Thyroid gland (tissue), 4 donors: Measurements from ENCODE around the gene CREG2. TPM values are rescaled to one million over a fixed set of nuclear protein-coding genes. Genes with fewer than 3 reads are reported as not detected.

Experiments used
- DNase-seq, 2 donors: peaks; one replicate each; pipeline ENCODE4 v3.0.0-alpha.2; 2019
- H3K27ac ChIP-seq, 3 donors: fragments of 200-600 bp; sonication (generic); 1 replicate in 2 of 3; 2 replicates in 1 of 3; pipeline ENCODE4 v1.5.1; 2016 to 2019; ENCODE audit warnings: mild to moderate bottlenecking in 1 of 3, moderate library complexity in 1 of 3
- H3K27me3 ChIP-seq: fragments of 200-600 bp; sonication (generic); one replicate; pipeline ENCODE4 v1.5.1; 2019
- H3K36me3 ChIP-seq, 2 donors: fragments of 200-600 bp; sonication (generic); one replicate each; pipeline ENCODE4 v1.5.1; 2016 to 2019
- H3K4me1 ChIP-seq, 2 donors: fragments of 200-600 bp; sonication (generic); one replicate each; pipeline ENCODE4 v1.5.1; 2017 to 2019
- H3K4me3 ChIP-seq, 3 donors: fragments of 200-600 bp; sonication (generic); replicated peaks in 1 of 3; 1 replicate in 2 of 3; 2 replicates in 1 of 3; pipeline ENCODE4 v1.5.1; 2016; ENCODE audit warnings: mild to moderate bottlenecking in 1 of 3
- H3K9me3 ChIP-seq: fragments of 200-600 bp; sonication (generic); one replicate; pipeline ENCODE4 v1.5.1; 2017
- CTCF ChIP-seq, 6 experiments: fragments of 200-600 bp in 3 of 6; fragments of 450-650 bp in 3 of 6; sonication (generic) in 3 of 6; IDR thresholded peaks; one replicate each; pipeline ENCODE4 v1.5.1; 2016 to 2019; ENCODE audit warnings: antibody characterized with exemption in 6 of 6, mild to moderate bottlenecking in 2 of 6, inconsistent platforms in 1 of 6, moderate library complexity in 1 of 6
- POLR2A ChIP-seq, 2 donors: fragments of 450-650 bp; IDR thresholded peaks; one replicate each; pipeline ENCODE4 v1.6.1; 2017; ENCODE audit warnings: antibody characterized with exemption in 2 of 2, mild to moderate bottlenecking in 2 of 2, moderate library complexity in 1 of 2
- WGBS, 2 donors: methylation state at CpG; one replicate each; pipeline ENCODE4 v1.1.5; 2017; 5-methylcytosine and 5-hydroxymethylcytosine counted together
- intact Hi-C: fragments of 100-400 bp; cut with DNase I; formaldehyde crosslinking; loops from one replicate; pipeline ENCODE4 v1.15.1; 2023
- total RNA-seq, 4 donors: library from RNA; depleted of rRNA; stranded (reverse); fragments of >200 nt; gene quantifications; one replicate each; pipeline ENCODE4 v1.2.3, GENCODE V29; 2016

Gene CREG2
- total RNA-seq, 4 donors from 2014 or later = not detected

- 90 to 91% methylated on average over 5 of the region's 5 CpGs for WGBS, 2 donors
- Histone ChIP-seq H3K9me3 (no peaks in the 10 kb centered on the region), H3K4me1 (no peaks in the 10 kb centered on the region), H3K36me3 (no peaks in the 10 kb centered on the region), H3K27ac (no peak overlapping the region), H3K4me3 (no peak overlapping the region), H3K27me3 (no peaks in the 10 kb centered on the region)
- TF ChIP-seq CTCF (IDR thresholded peaks at IDR 0.05) (no peak), POLR2A (IDR thresholded peaks at IDR 0.05) (no peak)
- no peak for DNase-seq
- intact Hi-C loops = loop anchor here (5.0 kb wide), 1 partner anchor 416 kb away; no protein-coding TSS in a partner anchor
Observed at GRCh38 chr2:101416609-101417008, 29.3 kb upstream of the CREG2 start.

- H3K27ac ChIP-seq = no peak overlapping the region
- H3K36me3 ChIP-seq = no peaks in the 10 kb centered on the region
- no peaks in the 10 kb centered on the region for H3K4me1 ChIP-seq
- no peaks in the 10 kb centered on the region for H3K27me3 ChIP-seq
- no peak for DNase-seq
- TF ChIP-seq CTCF (IDR thresholded peaks at IDR 0.05) = no peak
- TF ChIP-seq POLR2A (IDR thresholded peaks at IDR 0.05) = no peak
- intact Hi-C loops = loop anchor here (5.0 kb wide), 1 partner anchor 416 kb away; no protein-coding TSS in a partner anchor
- 97% methylated on average over 3 of the region's 3 CpGs for WGBS, 2 donors
- no peaks in the 10 kb centered on the region for H3K9me3 ChIP-seq
- no peak overlapping the region for H3K4me3 ChIP-seq
Observed at GRCh38 chr2:101415884-101416283, 28.6 kb upstream of the CREG2 start.

GRCh38 chr2:101415220-101415619, 27.9 kb upstream of the CREG2 start:
- Histone ChIP-seq H3K4me3 (no peak overlapping the region), H3K36me3 (no peaks in the 10 kb centered on the region), H3K27ac (no peak overlapping the region), H3K4me1 (no peaks in the 10 kb centered on the region), H3K9me3 (no peaks in the 10 kb centered on the region), H3K27me3 (no peaks in the 10 kb centered on the region)
- DNase-seq = no peak
- 93 to 100% methylated on average over 2 of the region's 2 CpGs for WGBS, 2 donors
- TF ChIP-seq POLR2A (IDR thresholded peaks at IDR 0.05) (no peak), CTCF (IDR thresholded peaks at IDR 0.05) (no peak)
- intact Hi-C loops = loop anchor here (5.0 kb wide), 1 partner anchor 417 kb away; no protein-coding TSS in a partner anchor

- no peak overlapping the region for H3K27ac ChIP-seq
- no peaks in the 10 kb centered on the region for H3K27me3 ChIP-seq
- intact Hi-C loops = no loop called here
- no peak overlapping the region for H3K4me3 ChIP-seq
- H3K4me1 ChIP-seq = peaks cover 0 to 4% of the 10 kb centered on the region in 2 donors
- no peak for TF ChIP-seq CTCF (IDR thresholded peaks at IDR 0.05)
- no peak for TF ChIP-seq POLR2A (IDR thresholded peaks at IDR 0.05)
- no peak for DNase-seq
- 81 to 86% methylated on average over 9 of the region's 9 CpGs for WGBS, 2 donors
- H3K9me3 ChIP-seq = no peaks in the 10 kb centered on the region
- no peaks in the 10 kb centered on the region for H3K36me3 ChIP-seq
Observed at GRCh38 chr2:101412092-101412694, 24.9 kb upstream of the CREG2 start.

GRCh38 chr2:101410746-101411145, 23.4 kb upstream of the CREG2 start:
- intact Hi-C loops = no loop called here
- H3K4me1 ChIP-seq = peaks cover 0 to 4% of the 10 kb centered on the region in 2 donors
- no peak overlapping the region for H3K27ac ChIP-seq
- H3K36me3 ChIP-seq = no peaks in the 10 kb centered on the region
- 81 to 85% methylated on average over 5 of the region's 5 CpGs for WGBS, 2 donors
- H3K4me3 ChIP-seq = no peak overlapping the region
- no peaks in the 10 kb centered on the region for H3K9me3 ChIP-seq
- TF ChIP-seq CTCF (IDR thresholded peaks at IDR 0.05) (no peak), POLR2A (IDR thresholded peaks at IDR 0.05) (no peak)
- DNase-seq = no peak
- no peaks in the 10 kb centered on the region for H3K27me3 ChIP-seq
